WI38 (cell line): ENCODE data around the gene EXOSC5.

Experiments
- H3K4me3 ChIP-seq: 2 replicates; pipeline ENCODE4 v1.5.1; 2011; ENCODE audit warnings: low read depth, mild to moderate bottlenecking, control low read depth, low read length
- CTCF ChIP-seq: IDR thresholded peaks from 2 replicates; pipeline ENCODE4 v1.5.1; 2012; ENCODE audit warnings: low read depth, mild to moderate bottlenecking, control low read depth, low read length

Gene EXOSC5

GRCh38 chr19:41399525-41399924 is 2.4 kb upstream of the EXOSC5 start:
- no peak for TF ChIP-seq CTCF
- H3K4me3 ChIP-seq, result no peak overlapping the region

GRCh38 chr19:41399091-41399490 is 1.9 kb upstream of the EXOSC5 start:
- TF ChIP-seq CTCF, result no peak
- H3K4me3 ChIP-seq, result no peak overlapping the region; the same call in 1 of the 2 replicates

GRCh38 chr19:41398598-41398997 is 1.4 kb upstream of the EXOSC5 start:
- no peak for TF ChIP-seq CTCF
- peak overlapping the region; percentile 100 for H3K4me3 ChIP-seq

GRCh38 chr19:41398050-41398418 is 875 bp upstream of the EXOSC5 start:
- peak overlapping the region; percentile 100 for H3K4me3 ChIP-seq
- no peak for TF ChIP-seq CTCF

- TF ChIP-seq CTCF, result no peak
- H3K4me3 ChIP-seq, result no peak overlapping the region
Observed at GRCh38 chr19:41395355-41395754, 1.8 kb downstream of the EXOSC5 start.

- no peak overlapping the region for H3K4me3 ChIP-seq
- no peak for TF ChIP-seq CTCF
Observed at GRCh38 chr19:41392775-41393174, 4.4 kb downstream of the EXOSC5 start.

- no peak for TF ChIP-seq CTCF
- no peak overlapping the region for H3K4me3 ChIP-seq
Observed at GRCh38 chr19:41391618-41392017, 5.5 kb downstream of the EXOSC5 start.
